Prostate gland (tissue), 2 donors: Measurements from ENCODE around the gene FARP2.

Experiments
- CTCF ChIP-seq, 4 experiments: fragments of 200-600 bp in 2 of 4; fragments of 450-650 bp in 2 of 4; sonication (generic) in 2 of 4; IDR thresholded peaks; 1 replicate in 3 of 4; 2 replicates in 1 of 4; pipeline ENCODE4 v1.5.1; 2016 to 2019; ENCODE audit warnings: antibody characterized with exemption in 4 of 4, mild to moderate bottlenecking in 2 of 4, moderate library complexity in 2 of 4
- POLR2A ChIP-seq: fragments of 450-650 bp; IDR thresholded peaks from one replicate; pipeline ENCODE4 v1.6.1; 2016; ENCODE audit warnings: antibody characterized with exemption, mild to moderate bottlenecking

GRCh38 chr2:241451840-241452506, 95.9 kb downstream of the FARP2 start:
- no peak for TF ChIP-seq CTCF (IDR thresholded peaks at IDR 0.05)
- no peak for TF ChIP-seq POLR2A
